Body of pancreas (tissue), 4 donors: ENCODE data around the gene MYOC. TPM values are rescaled to one million over a fixed set of nuclear protein-coding genes. Genes with fewer than 3 reads are reported as not detected.

Source experiments
- ATAC-seq: fragments of 150-250 bp; one replicate; pipeline ENCODE4 v1.9.1; 2016
- DNase-seq, 4 donors: peaks; one replicate each; pipeline ENCODE4 v3.0.0-alpha.2; 2019
- H3K27ac ChIP-seq, 4 donors: fragments of 200-600 bp; sonication (generic); 1 replicate in 3 of 4; 2 replicates in 1 of 4; pipeline versions ENCODE4 v1.5.1 to v1.6.1; 2016 to 2019; ENCODE audit warnings: mild to moderate bottlenecking in 1 of 4, mixed read lengths in 1 of 4, moderate library complexity in 1 of 4
- H3K27me3 ChIP-seq, 2 donors: fragments of 200-600 bp; sonication (generic); one replicate each; pipeline ENCODE4 v1.6.0; 2016; ENCODE audit warnings: mild to moderate bottlenecking in 1 of 2
- H3K36me3 ChIP-seq, 2 donors: fragments of 200-600 bp; sonication (generic); replicated peaks in 1 of 2; 2 replicates each; pipeline ENCODE4 v1.5.1; 2016; ENCODE audit warnings: low read depth in 2 of 2; ENCODE audit not compliant: insufficient read depth in 1 of 2
- H3K4me1 ChIP-seq: fragments of 200-600 bp; sonication (generic); one replicate; pipeline ENCODE4 v1.6.0; 2016
- H3K4me3 ChIP-seq, 2 donors: fragments of 200-600 bp; sonication (generic); 1 replicate in 1 of 2; 2 replicates in 1 of 2; pipeline ENCODE4 v1.5.1; 2016 to 2019
- H3K9me3 ChIP-seq, 3 donors: fragments of 200-600 bp; sonication (generic); 1 replicate in 2 of 3; 2 replicates in 1 of 3; pipeline ENCODE4 v1.5.1; 2016
- CTCF ChIP-seq, 7 experiments: fragments of 450-650 bp in 4 of 7; fragments of 200-600 bp in 3 of 7; sonication (generic) in 3 of 7; IDR thresholded peaks; one replicate each; pipeline ENCODE4 v1.5.1; 2016 to 2019; ENCODE audit warnings: antibody characterized with exemption in 7 of 7
- POLR2A ChIP-seq, 3 donors: fragments of 450-650 bp; IDR thresholded peaks; one replicate each; pipeline ENCODE4 v1.6.1; 2016; ENCODE audit warnings: antibody characterized with exemption in 3 of 3, mild to moderate bottlenecking in 2 of 3
- WGBS, 2 donors: methylation state at CpG; one replicate each; pipeline ENCODE4 v1.1.5; 2017; 5-methylcytosine and 5-hydroxymethylcytosine counted together
- intact Hi-C: fragments of 100-400 bp; cut with DNase I; formaldehyde crosslinking; loops from one replicate; pipeline ENCODE4 v1.15.1; 2023
- total RNA-seq, 2 donors: library from RNA; depleted of rRNA; stranded (reverse); fragments of >200 nt; gene quantifications; one replicate each; pipeline ENCODE4 v1.1.0, GENCODE V29; 2016

The MYOC gene
- total RNA-seq, 2 donors from 2014 or later, result 1.3 to 5.4 TPM

DNA sequence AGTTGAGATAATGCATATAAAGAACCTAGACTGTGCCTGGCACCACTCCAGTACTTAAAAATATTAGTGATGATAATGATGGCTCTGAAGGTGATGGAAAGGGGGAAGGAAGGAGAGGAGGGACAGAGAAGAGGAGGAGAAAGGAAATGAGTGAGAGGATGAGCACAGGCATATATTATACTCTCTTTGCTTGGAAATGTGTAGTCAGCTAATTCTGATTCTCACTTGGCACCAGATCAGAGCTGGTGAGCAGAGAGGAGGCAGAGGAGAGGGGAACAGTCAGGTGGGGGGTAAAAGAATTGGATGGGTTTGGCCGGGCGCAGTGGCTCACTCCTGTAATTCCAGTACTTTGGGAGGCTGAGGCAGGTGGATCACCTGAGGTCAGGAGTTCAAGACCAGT lies 24.3 kb upstream of the MYOC start:
- Histone ChIP-seq H3K4me3 (no peak overlapping the region), H3K27me3 (no peaks in the 10 kb centered on the region), H3K27ac (no peak overlapping the region), H3K36me3 (no peaks in the 10 kb centered on the region), H3K4me1 (no peaks in the 10 kb centered on the region), H3K9me3 (no peaks in the 10 kb centered on the region)
- TF ChIP-seq CTCF (IDR thresholded peaks at IDR 0.05) (no peak), POLR2A (IDR thresholded peaks at IDR 0.05) (no peak)
- 92 to 100% methylated on average over 2 of the region's 2 CpGs for WGBS, 2 donors
- intact Hi-C loops, result no loop called here
- DNase-seq (no peak), ATAC-seq (no peak)

DNA sequence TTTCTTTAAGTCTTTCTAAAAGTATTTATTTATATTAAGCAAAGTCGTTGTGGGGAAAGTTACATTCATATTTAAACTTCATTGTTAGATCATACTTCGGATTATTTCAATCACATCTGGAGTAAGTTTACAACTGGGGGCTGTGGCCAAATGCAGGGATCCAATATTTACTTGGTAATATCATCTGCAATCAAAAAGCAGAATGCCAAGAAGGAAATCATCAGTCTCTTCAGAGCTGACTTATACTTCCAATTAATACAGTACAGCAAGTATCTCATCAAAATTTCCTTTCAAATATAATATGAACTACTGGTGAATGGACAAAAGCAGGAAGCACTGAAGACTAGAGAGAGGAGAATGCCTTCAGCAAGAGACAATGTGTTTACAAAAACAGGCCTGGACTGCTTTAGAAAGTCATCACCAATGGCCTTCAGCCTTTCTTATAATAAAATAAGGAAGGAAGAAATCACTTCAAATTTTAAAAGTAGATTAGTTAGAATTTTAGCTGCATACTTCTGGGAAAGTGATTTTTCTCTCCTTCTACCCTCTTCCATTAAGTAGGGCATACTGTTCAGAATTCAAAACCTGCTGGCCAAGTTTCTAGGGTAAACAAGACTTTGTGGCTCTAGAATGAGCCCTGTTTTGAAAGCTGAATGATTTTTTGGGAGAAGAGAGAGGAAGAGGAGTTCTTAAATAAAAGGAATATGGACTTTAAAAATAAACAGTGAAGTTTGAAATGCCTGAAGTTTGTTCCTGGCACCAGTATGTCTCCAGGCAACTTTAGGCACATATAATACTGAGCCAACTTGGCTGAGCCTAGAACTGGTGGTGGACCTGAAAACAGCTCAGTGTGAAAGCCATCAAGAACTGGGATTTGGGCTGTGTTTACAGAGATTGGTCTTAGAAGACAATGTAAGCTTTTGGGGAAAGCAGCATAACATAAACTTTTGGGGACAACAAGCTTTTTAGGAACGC lies 22.2 kb upstream of the MYOC start:
- Histone ChIP-seq H3K4me3 (no peak overlapping the region), H3K36me3 (no peaks in the 10 kb centered on the region), H3K27me3 (no peaks in the 10 kb centered on the region), H3K4me1 (no peaks in the 10 kb centered on the region), H3K27ac (no peak overlapping the region), H3K9me3 (no peaks in the 10 kb centered on the region)
- DNase-seq (no peak), ATAC-seq (no peak)
- intact Hi-C loops, result no loop called here
- no peak for TF ChIP-seq POLR2A (IDR thresholded peaks at IDR 0.05)
- TF ChIP-seq CTCF (IDR thresholded peaks at IDR 0.05), result no peak
- WGBS, 2 donors, result 53 to 60% methylated on average over 3 of the region's 3 CpGs

DNA sequence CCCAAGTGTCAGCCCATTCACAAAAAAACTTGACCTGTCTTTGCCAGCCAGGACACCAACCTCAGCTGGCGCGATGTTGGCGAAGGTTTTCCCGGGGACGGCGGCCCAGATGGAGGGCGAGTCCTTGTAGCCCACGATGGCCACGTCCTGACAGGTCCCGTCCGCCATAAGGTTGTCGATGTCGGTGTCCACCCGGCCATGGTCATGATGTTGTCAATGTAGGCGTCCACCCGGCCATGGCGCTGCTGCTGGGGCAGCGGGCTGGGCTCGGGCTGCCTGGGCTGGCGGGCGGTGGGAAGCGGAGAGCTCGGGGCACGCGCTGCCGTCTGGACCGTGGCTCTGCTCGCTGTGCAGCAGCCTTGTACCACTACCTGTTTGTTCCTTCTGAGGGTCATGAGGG lies 18.3 kb upstream of the MYOC start:
- 91 to 97% methylated on average over 20 to 28 of the region's 28 CpGs for WGBS, 2 donors
- Histone ChIP-seq H3K36me3 (no peaks in the 10 kb centered on the region), H3K9me3 (no peaks in the 10 kb centered on the region), H3K27me3 (no peaks in the 10 kb centered on the region), H3K4me1 (no peaks in the 10 kb centered on the region), H3K27ac (no peak overlapping the region), H3K4me3 (no peak overlapping the region)
- ATAC-seq, result no peak
- intact Hi-C loops, result no loop called here
- no peak for DNase-seq
- no peak for TF ChIP-seq CTCF (IDR thresholded peaks at IDR 0.05)
- TF ChIP-seq POLR2A (IDR thresholded peaks at IDR 0.05), result no peak

GRCh38 chr1:171668372-171668771 lies 15.9 kb upstream of the MYOC start:
- Histone ChIP-seq H3K36me3 (no peaks in the 10 kb centered on the region), H3K4me1 (no peaks in the 10 kb centered on the region), H3K9me3 (no peaks in the 10 kb centered on the region), H3K27me3 (no peaks in the 10 kb centered on the region), H3K27ac (no peak overlapping the region), H3K4me3 (no peak overlapping the region)
- DNase-seq (no peak), ATAC-seq (no peak)
- intact Hi-C loops, result no loop called here
- 77 to 81% methylated on average over 5 of the region's 5 CpGs for WGBS, 2 donors
- TF ChIP-seq POLR2A (IDR thresholded peaks at IDR 0.05) (no peak), CTCF (IDR thresholded peaks at IDR 0.05) (no peak)
